Left forelimb (tissue), 1 donor: Measurements from ENCODE around the gene CDCA4.

Experiments used
- DNase-seq: peaks from one replicate; pipeline ENCODE4 v3.0.0-alpha.2; 2018; ENCODE audit warnings: low spot score

Gene CDCA4

DNA sequence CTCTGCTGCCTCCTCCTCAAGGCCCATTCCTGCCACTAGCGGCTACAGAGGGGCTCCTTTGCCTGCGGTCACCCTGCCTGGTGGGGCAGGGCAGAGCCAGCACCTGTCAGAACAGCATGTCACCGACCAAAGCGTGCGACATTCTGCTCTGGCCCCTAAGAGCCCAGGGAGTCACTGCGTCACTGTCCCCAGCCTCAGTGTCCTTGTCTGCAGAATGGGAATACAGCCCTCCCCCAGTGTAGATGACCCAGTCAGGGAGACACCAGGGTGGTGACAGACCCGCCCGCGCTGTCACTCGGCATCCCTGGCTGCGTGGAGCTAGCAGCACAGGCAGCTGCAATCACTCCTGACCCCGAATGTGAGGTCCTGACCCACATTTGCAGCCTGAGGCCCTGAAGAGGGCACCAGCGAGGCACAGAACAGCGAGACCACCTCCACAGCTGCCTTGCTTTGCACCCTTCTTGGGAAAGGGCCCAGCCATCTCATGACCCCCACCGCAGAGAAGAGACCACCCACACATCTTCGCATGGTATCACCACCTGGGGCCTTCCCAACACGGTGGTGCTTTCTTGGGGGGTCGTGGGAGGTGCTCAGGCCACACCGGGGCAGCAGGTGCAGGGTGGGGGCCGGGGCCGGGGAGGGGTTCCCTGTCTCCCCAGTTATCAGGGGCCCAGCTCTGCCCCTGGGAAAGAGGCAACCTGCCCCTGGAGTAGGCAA, 45.2 kb downstream of the CDCA4 start:
- DNase-seq, result no peak

DNA sequence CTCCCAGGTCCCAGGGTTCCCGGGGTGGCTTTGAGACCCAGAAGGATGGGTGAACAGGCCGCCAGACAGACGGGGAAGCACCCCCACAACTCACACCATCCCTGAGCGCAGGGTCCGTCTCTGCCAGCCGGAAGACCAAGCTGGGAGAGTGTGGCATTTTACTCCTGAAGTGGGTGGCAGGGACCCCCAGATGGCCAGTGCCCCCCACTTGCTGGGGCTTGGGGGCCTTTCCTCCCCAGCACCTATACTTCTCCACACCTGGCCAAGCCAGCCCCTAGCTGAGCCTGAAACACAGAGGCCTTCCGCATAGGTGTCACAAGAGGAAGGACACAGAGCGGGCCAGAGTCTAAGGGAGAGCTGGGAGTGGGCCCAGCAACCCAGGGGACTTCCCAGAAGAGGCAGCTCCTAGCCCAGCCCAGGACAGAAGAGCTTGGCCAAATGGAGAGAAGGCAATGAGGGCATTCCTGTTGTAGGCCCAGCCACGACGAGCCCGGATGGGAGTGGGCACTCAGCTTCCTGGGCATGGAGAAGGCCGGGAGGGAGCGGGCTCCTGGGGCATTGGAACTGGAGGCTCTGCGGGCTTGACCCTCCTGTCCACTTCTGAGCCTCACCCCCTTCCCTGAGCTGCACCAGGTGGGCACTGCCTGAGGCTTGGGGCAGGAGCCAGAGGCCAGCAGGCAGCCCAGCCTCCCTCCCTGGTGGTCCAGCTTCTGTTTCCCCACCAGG, 46.1 kb downstream of the CDCA4 start:
- DNase-seq, result no peak

DNA sequence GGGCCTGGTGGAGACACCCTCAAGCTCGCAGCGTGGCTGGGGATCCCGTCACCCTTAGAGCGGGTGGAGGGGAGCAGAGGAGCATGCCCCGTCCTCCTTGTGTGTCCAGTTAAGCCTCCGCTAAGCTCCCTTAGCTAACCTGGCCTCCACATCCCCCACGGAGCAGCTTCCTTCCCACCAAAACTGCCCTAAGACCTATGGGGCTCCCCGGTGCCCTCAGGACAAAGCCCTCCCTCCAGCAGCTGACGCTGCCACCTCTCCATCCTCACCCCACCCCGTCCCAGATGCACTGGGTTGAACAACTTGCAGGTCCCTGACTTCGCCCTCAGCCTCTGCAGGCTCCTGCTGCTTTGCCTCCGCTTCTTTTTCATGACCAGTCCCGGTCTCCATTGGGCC, 46.7 kb downstream of the CDCA4 start:
- DNase-seq, result no peak

DNA sequence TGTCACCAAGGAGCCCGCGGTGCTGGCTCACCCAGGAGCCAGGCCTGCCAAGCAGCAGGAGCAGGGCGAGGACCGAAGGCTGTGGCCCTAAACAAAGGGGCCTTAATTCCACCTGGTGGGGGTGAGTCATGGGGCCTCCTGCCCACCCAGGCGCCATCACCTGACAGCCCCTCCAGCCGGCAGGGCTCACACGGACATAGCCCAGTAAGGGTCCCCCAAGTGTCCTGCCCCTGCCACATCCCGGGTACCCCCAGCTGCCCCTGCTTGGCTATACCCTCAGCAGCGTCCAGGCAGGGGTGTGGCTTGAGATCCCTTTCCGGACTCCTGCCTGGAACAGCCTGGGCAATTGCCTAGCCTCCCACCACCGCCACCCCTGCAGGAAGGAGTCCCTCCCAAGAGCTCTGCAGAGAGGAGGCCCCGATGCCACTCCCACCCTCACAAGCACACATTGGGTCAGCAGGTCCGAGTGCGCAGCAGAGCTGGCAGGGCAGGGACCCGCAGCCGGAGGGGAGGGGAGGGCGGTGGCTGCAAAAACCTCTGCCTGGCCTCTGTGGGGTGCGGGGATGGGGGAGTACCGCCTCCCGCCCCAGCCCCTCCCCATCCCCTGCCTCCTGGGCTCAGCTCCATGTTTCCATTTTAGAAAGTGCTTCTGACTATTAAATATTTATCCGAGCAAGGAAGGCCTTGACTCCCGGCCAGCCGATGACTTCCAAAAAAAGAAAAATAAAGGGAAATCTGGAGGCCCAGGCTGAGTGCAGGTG, 47.3 kb downstream of the CDCA4 start:
- no peak for DNase-seq

DNA sequence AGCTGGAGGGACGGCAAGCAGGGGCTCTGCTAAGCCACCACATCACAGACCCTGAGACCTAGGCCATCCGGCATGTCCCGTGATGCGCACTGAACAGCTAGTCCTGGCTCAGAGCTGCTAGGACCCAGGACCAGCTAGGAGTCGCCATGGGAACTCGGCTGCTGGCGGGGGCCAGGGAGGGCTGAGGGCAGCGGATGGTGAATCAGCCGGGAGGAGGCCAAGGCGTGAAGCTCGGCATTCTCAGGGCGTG, 47.8 kb downstream of the CDCA4 start:
- DNase-seq, result no peak

DNA sequence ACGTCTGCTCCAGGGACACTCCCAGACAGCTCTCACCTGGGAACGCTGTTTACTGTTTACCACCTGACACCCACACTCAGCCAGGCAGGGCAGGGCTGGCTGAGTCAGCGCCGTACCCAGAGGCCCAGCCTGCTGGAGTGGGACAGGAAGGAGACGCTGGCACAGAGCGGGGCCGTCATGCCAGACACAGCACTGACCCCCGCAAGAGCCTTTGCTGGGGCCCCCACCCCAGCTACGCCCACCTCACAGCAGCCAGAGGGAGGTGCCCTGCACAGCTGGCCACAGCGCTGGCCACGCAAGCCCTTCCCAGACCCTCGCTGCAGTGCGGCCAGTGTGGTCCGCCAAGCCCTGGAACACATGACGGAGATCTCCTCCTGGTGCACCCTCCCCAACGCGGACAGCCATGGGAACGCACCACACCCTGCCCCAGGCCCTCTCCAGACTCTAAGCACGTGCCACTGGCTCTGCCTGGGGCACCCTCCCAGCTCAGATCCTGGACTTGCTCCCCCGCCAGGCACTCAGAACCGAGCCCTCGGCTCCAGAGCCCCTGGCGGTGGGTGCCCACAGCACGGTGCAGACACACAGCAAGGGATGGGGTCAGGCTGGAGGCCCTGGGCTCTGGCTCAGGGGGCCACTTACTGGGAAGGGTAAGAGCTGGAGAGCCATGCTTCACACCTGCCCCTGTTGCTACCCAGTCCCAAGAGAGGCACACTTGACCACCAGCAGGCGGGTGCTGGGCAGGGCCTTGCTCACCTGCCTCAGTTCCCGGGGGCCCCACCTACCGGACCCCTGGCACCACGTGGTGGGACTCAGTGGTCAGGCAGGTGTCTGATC, 48.4 kb downstream of the CDCA4 start:
- no peak for DNase-seq

DNA sequence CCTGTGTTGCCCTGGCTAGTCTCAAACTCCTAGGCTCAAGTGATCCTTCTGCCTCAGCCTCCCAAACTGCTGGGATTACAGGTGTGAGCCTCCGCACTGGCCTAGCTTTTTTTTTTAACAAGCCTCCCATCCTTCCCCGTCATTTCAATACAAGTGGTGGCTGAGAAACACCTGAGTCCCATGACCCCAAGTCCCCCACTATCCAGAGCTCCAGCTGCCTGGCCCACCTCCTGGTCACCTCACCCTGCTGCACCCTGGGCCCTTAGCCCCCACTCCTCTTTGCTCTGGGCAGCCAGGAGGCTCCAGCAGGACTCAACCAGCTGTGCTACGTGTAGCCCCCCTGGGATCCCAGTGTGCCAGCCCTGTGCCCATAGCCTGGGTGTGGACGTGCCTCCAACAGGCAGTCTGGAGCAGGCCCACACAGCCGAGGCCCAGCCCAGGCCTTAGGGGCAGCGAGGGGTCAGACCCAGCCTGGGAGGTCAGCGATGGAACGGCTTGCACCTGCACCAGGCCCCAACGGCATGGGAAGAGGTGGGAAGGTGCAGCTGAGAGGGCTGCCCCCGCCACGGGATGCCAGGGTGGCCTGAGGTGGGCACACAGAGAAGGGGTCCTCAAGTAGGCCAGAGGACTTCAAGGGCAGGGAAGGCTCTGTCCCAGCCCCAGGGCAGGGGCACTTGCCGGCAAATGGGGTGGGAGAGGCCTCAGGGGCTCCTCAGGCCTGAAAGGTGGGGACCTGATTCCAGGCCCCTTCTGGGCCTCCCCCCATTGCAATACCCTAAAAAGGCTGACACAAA, 49.2 kb downstream of the CDCA4 start:
- no peak for DNase-seq

DNA sequence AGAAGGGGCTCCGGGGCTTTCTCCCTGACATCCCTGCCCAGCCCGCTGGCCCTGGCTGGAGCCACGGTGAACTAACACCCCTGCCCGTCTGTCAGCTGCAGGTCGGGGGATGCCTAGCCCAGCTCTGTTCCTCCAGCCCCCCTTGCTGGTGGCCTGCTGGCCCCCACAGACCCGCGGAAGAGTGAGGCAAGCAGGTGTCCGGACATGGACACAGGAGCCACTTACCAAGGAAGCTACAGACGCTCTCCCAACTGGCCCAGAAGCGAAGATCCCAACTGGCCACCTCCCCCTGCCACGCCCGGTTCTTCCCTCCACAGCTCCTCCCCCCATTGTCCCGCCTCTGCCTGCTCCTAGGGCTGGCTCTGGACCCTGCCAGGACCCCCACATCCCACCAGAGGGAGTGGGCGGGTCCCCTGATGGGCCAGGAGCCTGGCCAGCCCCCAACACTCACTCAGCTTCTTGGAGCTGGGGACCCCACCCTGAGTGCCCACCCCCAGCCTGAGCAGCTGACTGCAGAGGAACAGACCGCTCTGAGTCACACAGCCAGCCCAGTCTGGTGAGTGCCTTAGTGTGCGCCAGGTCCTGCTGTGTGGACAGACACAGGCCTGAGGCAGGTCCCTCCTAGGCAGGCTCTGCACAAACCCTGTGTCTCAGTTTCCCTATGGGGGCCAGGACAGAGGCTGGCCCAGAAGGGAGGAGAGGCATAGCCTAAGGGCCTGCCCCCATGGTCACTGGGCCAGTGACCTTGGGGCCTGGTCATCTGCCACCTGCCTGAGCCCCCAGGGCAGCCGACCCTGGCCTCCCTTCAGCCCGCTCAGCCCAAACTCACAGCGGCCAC, 50.4 kb downstream of the CDCA4 start:
- no peak for DNase-seq

DNA sequence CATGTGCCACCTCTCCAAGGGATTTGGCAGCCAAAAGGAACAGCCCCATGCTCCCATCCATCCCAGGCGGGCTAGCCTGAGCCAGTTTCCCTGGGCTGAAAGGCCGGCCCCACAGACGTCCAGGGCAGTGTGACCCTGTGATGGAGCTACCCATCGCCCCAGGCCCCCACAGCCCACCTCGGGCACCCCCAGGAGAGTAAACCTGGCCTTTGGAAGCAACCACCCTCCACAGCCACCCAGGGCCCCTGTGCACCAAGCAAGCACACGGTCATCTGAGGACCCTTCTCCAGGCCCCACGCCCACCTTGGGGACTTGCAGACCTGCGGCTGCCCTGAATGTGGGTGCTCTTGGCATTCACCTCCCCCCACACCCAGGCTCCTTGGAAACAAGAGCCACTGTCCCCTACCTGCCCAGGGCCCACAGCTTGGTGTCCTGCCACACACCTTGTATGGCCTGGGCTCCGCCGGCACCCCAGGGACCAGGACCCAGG, 51.1 kb downstream of the CDCA4 start:
- no peak for DNase-seq

DNA sequence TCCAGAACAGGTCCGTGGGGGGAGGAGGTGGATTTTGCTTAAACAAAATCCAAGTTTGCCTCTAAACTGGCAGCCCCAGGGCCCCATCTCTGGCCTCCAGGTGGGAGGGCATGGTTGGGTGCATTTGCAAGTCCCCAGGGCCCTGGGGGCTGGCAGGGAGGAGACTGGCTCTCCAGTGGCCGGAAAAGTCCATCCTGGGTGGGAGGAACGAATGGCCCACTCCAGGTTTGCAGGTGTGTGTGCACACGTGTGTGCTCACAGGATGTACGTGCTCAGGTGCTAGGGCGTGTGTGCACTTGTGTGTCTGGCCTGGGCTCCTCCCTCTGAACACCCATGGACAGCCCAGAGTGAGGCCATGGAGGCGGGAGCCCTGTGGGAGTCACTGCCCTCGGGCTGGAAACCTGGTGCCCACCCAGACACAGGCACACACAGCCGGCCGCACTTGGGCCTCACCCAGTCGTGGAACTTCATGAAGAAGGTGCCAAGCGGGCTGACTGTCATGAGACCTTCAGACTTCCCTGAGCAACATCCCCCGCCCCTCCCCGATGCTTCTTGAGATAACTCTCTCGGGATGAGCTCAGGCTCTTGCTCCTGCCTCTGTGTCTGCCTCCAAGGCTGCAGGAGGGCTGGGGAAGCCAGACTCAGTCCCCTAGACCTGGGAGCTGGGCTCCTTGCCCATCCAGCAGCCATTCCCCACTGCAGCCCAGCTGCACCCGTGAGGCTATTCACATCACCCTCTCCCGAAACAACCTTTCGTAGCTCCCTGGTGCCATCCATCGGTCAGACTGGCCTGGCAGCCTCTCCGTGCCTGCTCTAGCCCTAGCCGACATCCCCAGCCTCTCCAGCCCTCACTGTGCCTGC, 52.1 kb downstream of the CDCA4 start:
- no peak for DNase-seq

DNA sequence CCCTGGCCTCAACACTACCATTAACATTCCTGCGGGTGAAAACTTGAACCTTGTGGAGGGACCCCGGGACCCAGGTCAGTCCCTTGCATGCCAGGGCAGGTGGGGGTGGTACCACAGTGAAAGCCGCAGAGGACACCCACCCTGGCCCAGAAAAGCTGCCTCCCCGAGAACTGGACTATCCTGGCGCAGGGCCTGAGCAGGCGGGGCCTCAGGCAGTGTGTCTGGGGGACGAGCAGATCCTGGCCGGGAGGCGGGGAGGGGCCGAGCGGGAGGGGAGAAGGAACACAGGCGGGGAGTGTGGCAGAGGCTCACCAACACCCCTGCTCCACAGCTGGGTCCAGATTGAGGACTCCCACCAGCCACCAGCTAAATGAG, 52.7 kb downstream of the CDCA4 start:
- DNase-seq, result peak; percentile 86

DNA sequence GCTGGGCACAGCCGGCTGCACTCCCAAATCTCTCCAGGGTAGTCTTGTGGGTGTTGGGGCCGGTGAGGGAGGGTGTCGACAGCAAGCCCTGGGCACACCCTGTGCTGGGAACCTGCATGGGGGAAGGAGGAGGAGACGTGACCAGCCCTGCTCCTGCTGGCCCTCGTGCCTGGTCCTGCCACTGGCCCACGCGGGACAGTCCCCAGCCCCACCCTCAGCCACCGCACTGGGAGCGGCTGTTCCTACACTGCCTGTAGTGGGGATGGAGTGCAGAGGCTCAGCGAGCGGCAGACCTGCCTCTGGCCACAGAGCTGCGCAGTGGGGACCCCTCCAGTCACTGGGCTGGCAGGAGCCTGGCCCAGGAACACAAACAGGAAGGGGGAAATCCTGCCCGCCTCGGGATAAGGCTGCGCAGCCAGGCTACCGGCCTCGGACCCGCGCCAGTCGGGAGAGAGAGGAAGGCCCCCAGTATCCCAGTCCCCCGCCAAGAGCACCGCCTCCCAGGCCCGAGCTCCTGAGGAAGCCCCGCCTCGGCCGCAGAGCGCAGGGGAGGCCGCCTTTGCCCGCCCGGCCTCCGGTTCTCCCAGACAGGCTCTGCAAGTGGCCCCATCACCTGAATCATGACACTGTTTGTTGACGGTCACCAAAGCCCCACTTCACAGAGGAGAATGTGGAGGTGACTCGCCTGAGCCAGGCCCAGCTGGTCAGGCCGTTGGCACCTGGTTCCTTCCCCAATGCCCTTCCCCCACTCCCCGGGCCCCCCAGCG, 53.3 kb downstream of the CDCA4 start:
- no peak for DNase-seq

DNA sequence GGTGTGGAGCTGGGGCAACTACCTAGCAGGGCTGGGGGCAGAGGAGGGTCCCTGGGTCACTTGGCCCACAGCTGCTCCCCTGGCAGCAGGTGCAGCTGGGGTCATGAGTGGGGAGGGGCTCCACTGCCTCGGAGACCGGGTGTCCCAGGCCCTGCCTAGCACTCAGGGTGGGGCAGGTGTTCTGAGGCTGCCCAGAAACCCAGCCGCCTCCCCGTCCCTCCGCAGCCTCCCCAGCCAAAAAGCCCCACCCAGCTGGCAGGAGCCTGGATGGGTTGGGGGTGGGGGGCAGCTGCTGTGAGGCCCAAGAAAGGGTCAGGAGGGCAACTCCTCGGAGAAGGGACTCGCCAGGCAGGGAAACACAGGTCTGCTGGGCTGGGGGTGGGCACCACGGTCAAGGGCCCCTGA, 53.9 kb downstream of the CDCA4 start:
- DNase-seq, result no peak

DNA sequence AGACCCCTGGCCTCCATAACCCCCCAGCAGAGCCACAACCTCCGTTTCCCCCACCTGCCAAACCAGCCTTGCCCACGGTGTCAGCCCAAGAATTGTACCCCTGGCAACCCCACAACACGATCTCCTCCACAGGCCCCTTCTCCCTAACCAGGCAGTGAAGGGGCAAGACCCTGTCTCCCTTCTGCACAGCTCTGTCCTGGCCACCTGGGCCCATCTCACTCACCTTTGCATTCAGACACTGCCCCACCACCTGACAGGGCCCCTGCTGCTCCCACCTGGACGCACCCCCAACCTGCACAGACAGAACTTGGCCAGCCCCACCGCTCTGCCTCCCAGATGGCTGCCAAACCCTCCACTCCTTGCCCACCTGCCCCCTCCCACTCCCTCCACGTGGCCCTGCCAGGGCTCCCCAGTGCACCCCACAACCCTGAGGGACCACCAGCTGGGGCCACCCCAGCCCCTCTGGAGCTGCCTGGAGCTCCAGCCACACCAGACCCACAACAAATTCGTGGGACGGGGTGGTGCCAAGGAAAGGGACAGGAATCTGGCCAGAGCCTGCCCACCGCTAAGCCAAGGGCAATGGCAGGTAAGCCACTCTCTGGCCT, 54.5 kb downstream of the CDCA4 start:
- DNase-seq, result no peak

DNA sequence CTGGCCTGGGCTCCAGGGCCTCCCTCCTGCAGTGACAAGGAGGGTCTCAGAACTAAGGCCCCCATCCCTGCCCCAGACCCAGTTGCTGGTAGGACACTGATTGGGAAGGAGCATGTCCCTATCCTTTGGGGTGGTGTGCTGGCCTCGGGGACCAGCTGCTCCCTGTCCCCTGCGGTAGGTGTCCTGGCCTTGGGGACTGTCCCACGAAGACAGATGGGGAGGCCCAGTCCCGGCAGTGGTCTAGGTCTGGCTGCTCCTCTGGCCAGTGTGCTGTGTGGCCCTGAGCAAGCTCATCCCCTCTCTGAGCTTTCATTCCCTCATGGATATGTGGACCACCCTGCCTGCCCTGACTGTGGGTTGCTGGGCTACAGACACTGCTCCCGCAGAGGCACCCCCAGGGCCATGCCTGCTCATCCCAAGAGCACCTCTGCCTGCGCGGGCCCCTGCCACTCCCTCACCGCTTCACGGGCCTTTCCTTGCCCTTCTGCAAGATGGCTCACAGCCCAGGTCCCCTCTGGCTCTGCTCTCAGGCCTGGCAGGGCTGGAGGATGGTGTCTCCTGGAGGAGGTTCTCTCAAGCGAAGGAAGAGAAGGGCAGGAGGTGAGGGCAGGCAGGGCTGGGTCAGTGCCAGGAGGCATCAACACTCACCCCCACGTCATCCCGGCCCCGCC, 55.2 kb downstream of the CDCA4 start:
- no peak for DNase-seq

DNA sequence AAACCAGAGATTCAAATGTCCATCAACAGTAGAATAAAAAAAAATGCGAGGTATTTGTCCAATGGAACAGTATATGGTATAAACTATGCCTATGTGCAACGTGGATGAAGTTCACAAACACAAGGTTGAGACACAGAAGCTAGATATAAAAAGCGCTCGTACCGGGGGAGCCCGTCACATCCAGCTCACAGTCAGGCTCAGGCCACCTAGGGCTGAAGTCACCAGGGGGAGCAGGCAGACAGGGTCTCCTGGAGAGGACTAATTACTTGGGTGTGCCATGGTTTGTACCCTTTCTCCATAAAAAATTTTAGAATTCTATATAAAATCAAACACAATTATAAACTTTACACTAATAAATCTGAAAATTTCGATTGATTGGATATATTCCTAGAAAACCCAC, 56.3 kb downstream of the CDCA4 start:
- DNase-seq, result no peak
